NCI-H146 treated with DMSO at 0.1 percent for 48 hours (cell line): Measurements from ENCODE around the gene PAX7.

Experiments used
- DNase-seq: peaks from one replicate; lab custom pipeline; 2025; ENCODE audit not compliant: unreplicated experiment; lab: John Stamatoyannopoulos, UW

Gene PAX7

GRCh38 chr1:18697541-18697940, 66.9 kb downstream of the PAX7 start:
- no peak for DNase-seq

GRCh38 chr1:18700530-18700929, 69.9 kb downstream of the PAX7 start:
- no peak for DNase-seq

- DNase-seq, result no peak
Measured at GRCh38 chr1:18701183-18701582, 70.5 kb downstream of the PAX7 start.

GRCh38 chr1:18703041-18703621, 72.5 kb downstream of the PAX7 start:
- no peak for DNase-seq

- no peak for DNase-seq
Measured at GRCh38 chr1:18705811-18706210, 75.2 kb downstream of the PAX7 start.

GRCh38 chr1:18707696-18708257, 77.1 kb downstream of the PAX7 start:
- no peak for DNase-seq

DNA sequence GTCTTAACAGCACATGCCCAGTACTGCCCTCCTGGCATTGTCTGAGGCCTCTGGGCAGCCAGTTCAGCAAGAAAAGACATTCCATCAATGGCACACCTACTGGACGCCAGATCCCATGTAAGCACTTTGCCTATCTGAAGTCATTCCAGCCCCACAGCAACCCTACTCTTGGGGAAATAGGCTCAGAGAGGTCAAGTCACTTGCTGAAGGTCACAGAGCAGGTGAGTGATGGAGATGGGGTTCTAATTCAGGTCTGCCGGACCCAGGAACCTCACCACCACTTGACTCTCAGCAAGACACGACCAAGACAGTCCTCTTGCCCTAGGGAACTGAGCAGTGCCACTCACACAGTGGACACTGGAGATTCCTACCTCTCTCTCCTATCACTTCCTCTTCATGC, 79.4 kb downstream of the PAX7 start:
- DNase-seq, result no peak

DNA sequence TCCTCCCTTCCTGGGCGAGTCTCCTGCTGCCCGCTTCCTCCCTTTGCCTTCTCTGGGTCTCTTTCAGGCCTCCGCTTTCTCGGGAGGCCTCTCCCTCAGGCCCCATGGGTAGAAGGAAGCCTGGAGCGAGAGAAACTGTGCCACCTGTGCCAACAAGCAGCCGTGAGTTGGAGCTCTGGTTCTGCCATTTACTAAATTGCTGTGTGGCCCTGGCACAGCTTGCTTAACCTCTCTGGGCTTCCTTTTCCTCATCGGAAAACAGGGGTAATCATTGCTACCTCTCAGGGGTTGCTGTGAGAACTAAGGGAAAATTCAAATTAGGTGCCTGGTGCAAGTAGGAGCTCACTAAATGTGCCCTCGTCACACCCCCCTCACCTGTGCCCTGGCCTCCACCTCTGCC, 80.4 kb downstream of the PAX7 start:
- no peak for DNase-seq

- DNase-seq, result no peak
Measured at GRCh38 chr1:18711536-18712251, 81.0 kb downstream of the PAX7 start.

GRCh38 chr1:18712252-18712600, 81.6 kb downstream of the PAX7 start:
- DNase-seq, result no peak

- no peak for DNase-seq
Measured at GRCh38 chr1:18714404-18715175, 83.9 kb downstream of the PAX7 start.

GRCh38 chr1:18716112-18716784, 85.6 kb downstream of the PAX7 start:
- no peak for DNase-seq

GRCh38 chr1:18716785-18717678, 86.4 kb downstream of the PAX7 start:
- DNase-seq, result no peak

DNA sequence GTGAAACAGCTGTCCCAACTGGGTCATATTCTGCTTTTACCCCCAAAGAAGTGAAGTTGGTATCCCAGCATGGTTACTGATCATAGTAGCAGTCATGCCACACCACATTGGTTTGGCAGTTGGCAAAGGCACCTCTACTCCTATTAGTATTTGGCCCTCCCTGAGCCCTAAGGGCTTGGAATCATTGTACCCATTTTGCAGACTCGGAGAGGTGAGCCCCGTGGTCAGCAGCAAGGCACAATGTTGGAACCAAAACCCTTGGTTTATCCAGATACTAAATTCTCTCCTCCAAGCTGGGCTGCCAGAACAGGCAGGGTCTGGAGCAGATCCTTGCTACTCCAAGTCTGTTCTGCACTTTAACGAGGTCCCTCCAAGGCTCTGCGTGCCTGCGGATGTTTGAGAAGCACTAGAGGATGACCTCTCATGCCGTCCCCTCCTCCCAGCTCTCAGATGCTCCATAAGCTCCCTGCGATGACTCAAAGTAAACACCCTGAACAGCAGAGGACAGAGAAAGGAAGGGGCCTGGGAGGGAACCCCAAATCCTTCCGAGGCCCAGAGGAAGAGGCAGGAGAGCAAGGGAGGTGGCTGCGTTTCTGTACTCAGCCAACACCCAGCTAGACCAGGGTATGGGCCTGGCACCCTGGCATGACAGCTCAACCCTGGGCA, 89.3 kb downstream of the PAX7 start:
- no peak for DNase-seq

- no peak for DNase-seq
Measured at GRCh38 chr1:18721041-18721440, 90.4 kb downstream of the PAX7 start.

DNA sequence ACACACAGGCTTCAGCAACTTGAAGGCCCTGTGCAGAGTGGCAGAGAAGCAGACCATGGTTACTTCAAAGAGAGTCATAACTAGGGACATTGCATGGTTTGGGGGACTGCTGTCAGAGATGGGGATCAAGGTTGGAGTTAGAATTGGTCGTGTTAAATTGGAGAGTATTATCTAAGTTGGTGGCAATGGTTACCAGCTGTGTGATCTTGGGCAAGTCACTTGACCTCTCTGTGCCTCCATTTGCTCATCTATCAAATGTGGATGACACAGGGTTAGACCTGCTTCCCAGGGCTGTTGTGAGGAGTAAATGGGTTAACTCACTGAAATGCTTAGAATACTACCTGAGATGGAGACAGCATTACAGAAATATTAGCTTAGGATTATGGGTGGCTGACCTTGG, 91.1 kb downstream of the PAX7 start:
- DNase-seq, result no peak

GRCh38 chr1:18722270-18722669, 91.6 kb downstream of the PAX7 start:
- no peak for DNase-seq

- DNase-seq, result no peak
Measured at GRCh38 chr1:18723206-18723605, 92.6 kb downstream of the PAX7 start.

GRCh38 chr1:18723701-18724411, 93.2 kb downstream of the PAX7 start:
- DNase-seq, result no peak
